GM23248 (cell line): ENCODE data around the gene COA6. TPM values are rescaled to one million over a fixed set of nuclear protein-coding genes. Genes with fewer than 3 reads are reported as not detected.

Experiments
- DNase-seq: peaks from one replicate; pipeline ENCODE4 v3.0.0-alpha.2; 2015
- H2AFZ ChIP-seq: fragments of 200-600 bp; sonication (generic); 2 replicates; pipeline ENCODE4 v1.6.1; 2016; ENCODE audit warnings: antibody characterized with exemption
- H3F3A ChIP-seq: fragments of 200-600 bp; sonication (generic); 2 replicates; pipeline ENCODE4 v1.6.1; 2016; ENCODE audit warnings: mild to moderate bottlenecking, antibody characterized with exemption, mixed run types; ENCODE audit not compliant: insufficient read depth
- H3K27ac ChIP-seq: fragments of 200-600 bp; sonication (generic); 2 replicates; pipeline ENCODE4 v1.5.1; 2016; ENCODE audit warnings: mild to moderate bottlenecking
- H3K27me3 ChIP-seq: fragments of 200-600 bp; sonication (generic); replicated peaks from 2 replicates; pipeline ENCODE4 v1.6.1; 2016; ENCODE audit warnings: mild to moderate bottlenecking; ENCODE audit not compliant: insufficient read depth
- H3K36me3 ChIP-seq: fragments of 200-600 bp; sonication (generic); 2 replicates; pipeline ENCODE4 v1.6.1; 2016; ENCODE audit warnings: low read depth, mild to moderate bottlenecking
- H3K4me1 ChIP-seq: fragments of 200-600 bp; sonication (generic); 2 replicates; pipeline ENCODE4 v1.6.1; 2016; ENCODE audit warnings: mild to moderate bottlenecking; ENCODE audit not compliant: insufficient read depth
- H3K4me2 ChIP-seq: fragments of 200-600 bp; sonication (generic); one replicate; pipeline ENCODE4 v1.6.1; 2016; ENCODE audit warnings: mild to moderate bottlenecking; ENCODE audit not compliant: unreplicated experiment
- H3K4me3 ChIP-seq: fragments of 200-600 bp; sonication (generic); 2 replicates; pipeline ENCODE4 v1.5.1; 2016; ENCODE audit warnings: mild to moderate bottlenecking
- H3K79me2 ChIP-seq: fragments of 200-600 bp; sonication (generic); 2 replicates; pipeline ENCODE4 v1.6.1; 2016; ENCODE audit warnings: mild to moderate bottlenecking; ENCODE audit not compliant: insufficient read depth
- H3K9ac ChIP-seq: fragments of 200-600 bp; sonication (generic); 2 replicates; pipeline ENCODE4 v1.6.1; 2016; ENCODE audit warnings: mild to moderate bottlenecking
- H3K9me2 ChIP-seq: fragments of 200-600 bp; sonication (generic); 2 replicates; pipeline ENCODE4 v1.6.1; 2016; ENCODE audit warnings: mixed run types, mild to moderate bottlenecking, moderate library complexity; ENCODE audit not compliant: insufficient read depth
- H3K9me3 ChIP-seq: fragments of 200-600 bp; sonication (generic); one replicate; pipeline ENCODE4 v1.6.1; 2017; ENCODE audit warnings: low read depth
- H4K20me1 ChIP-seq: fragments of 200-600 bp; sonication (generic); 2 replicates; pipeline ENCODE4 v1.6.0; 2016; ENCODE audit not compliant: insufficient read depth
- EZH2 ChIP-seq: fragments of 200-600 bp; sonication (generic); IDR thresholded peaks from 2 replicates; pipeline ENCODE4 v1.6.1; 2018; ENCODE audit warnings: antibody characterized with exemption, mild to moderate bottlenecking; ENCODE audit not compliant: insufficient read depth, poor library complexity, severe bottlenecking
- EZH2phosphoT487 ChIP-seq: fragments of 200-600 bp; sonication (generic); IDR thresholded peaks from 2 replicates; pipeline ENCODE4 v1.6.1; 2018; ENCODE audit warnings: antibody characterized with exemption, moderate library complexity, mild to moderate bottlenecking, low read depth; ENCODE audit not compliant: insufficient read depth
- WGBS, 2 experiments: methylation state at CpG; one replicate each; pipeline ENCODE4 v1.1.6; 2015 to 2017; ENCODE audit warnings: low lambda C conversion rate in 2 of 2, low coverage in 1 of 2; ENCODE audit errors: missing lambda C conversion rate in 2 of 2; 5-methylcytosine and 5-hydroxymethylcytosine counted together
- in situ Hi-C: fragments of 300-500 bp; cut with MboI; formaldehyde crosslinking; loops from 2 replicates; pipeline ENCODE4 v1.15.0; 2020
- polyA plus RNA-seq: library from polyadenylated mRNA; unstranded; fragments of >200 nt; fragmentation: Nextera tagmentation; extraction: Ambion mirVana; gene quantifications from 2 replicates; pipeline ENCODE4 v1.2.1, GENCODE V29; 2016
- total RNA-seq: library from RNA; depleted of rRNA; stranded (reverse); fragments of >200 nt; shearing (Covaris generic); gene quantifications from 2 replicates; pipeline ENCODE4 v1.2.3, GENCODE V29; 2014

Gene COA6
- total and polyA plus RNA-seq, 2 experiments from 2014 or later: 28.3 to 52.2 TPM

DNA sequence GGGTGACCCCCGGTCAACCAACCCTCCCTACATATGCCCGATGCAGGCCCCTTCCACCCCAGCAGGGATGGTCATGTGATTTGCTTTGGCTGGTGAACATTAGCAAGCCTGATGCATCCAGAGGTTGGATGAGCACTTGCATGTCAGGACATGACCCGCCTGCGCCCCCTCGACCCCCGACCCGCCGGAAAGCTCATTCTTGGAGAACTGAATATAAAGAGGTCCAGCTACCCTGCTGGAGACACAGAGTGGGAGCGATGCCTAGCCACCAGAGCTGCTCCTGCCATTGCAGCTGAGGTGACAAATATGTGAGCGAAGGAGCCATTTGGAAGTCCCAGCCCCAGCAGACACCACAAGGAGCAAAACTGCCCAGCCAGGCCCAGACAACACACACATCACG is 39.6 kb downstream of the COA6 start:
- no peak for DNase-seq
- H3K4me3 ChIP-seq: no peak overlapping the region
- H2AFZ ChIP-seq: no peak overlapping the region
- TF ChIP-seq EZH2: no peak
- TF ChIP-seq EZH2phosphoT487: no peak
- no peaks in the 10 kb centered on the region for H3K36me3 ChIP-seq
- H3K4me2 ChIP-seq: no peak overlapping the region
- no peaks in the 10 kb centered on the region for H3K79me2 ChIP-seq
- in situ Hi-C loops: no loop called here
- 96 to 97% methylated on average over 11 of the region's 11 CpGs for WGBS, 2 experiments
- H3K27ac ChIP-seq: no peak overlapping the region
- no peaks in the 10 kb centered on the region for H3F3A ChIP-seq
- H3K9me3 ChIP-seq: no peaks in the 10 kb centered on the region
- H3K27me3 ChIP-seq: no peaks in the 10 kb centered on the region
- no peaks in the 10 kb centered on the region for H3K9me2 ChIP-seq
- no peaks in the 10 kb centered on the region for H4K20me1 ChIP-seq
- no peak overlapping the region for H3K9ac ChIP-seq
- H3K4me1 ChIP-seq: no peaks in the 10 kb centered on the region

DNA sequence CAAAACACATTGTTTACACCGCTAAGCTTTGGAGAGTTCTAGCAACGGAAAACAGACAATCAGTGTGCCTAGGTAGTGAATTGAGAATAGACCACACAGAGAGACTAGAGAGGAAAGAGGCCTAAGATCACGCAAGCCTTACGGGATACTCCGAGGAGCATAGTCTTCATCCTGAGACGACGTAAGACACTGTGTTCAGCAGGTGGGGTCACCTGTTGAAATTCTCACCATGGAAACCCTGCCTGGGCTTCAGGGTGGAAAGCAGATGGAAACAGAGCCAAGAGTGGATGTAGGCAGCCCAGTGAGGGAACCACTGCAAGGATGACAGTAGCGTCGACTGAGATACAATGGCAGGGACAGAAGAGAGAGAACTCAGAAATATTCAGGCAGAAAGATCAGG is 40.2 kb downstream of the COA6 start:
- WGBS, 2 experiments: 94% methylated on average over 9 of the region's 9 CpGs
- no peaks in the 10 kb centered on the region for H3K27me3 ChIP-seq
- no peaks in the 10 kb centered on the region for H3F3A ChIP-seq
- no peak for TF ChIP-seq EZH2
- H3K79me2 ChIP-seq: no peaks in the 10 kb centered on the region
- no peak overlapping the region for H3K4me2 ChIP-seq
- H3K4me3 ChIP-seq: no peak overlapping the region
- DNase-seq: no peak
- H4K20me1 ChIP-seq: no peaks in the 10 kb centered on the region
- H3K9me2 ChIP-seq: no peaks in the 10 kb centered on the region
- in situ Hi-C loops: no loop called here
- no peak overlapping the region for H2AFZ ChIP-seq
- H3K4me1 ChIP-seq: no peaks in the 10 kb centered on the region
- H3K9ac ChIP-seq: no peak overlapping the region
- H3K36me3 ChIP-seq: no peaks in the 10 kb centered on the region
- no peaks in the 10 kb centered on the region for H3K9me3 ChIP-seq
- H3K27ac ChIP-seq: no peak overlapping the region

DNA sequence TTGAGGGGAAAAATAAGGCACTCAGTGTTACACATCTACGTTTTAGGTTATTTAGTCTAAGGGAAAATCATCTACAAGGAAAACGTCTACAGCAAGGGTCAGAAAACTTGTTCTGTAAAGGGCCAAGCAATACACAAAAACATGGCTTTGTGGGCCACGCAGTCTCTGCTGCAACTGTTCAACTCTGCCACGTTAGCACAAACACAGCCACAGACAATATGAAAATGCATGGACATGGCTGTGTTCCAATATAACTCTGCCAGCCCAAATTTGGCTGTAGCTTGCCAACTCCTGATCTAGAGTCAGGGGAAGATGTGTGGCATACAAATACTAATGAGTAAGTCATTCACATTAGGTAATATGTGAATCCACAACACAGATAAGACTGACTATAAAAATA is 40.7 kb downstream of the COA6 start:
- H3K36me3 ChIP-seq: no peaks in the 10 kb centered on the region
- no peaks in the 10 kb centered on the region for H4K20me1 ChIP-seq
- no peak overlapping the region for H2AFZ ChIP-seq
- H3K4me3 ChIP-seq: no peak overlapping the region
- H3K4me2 ChIP-seq: no peak overlapping the region
- H3F3A ChIP-seq: no peaks in the 10 kb centered on the region
- no peaks in the 10 kb centered on the region for H3K4me1 ChIP-seq
- no peaks in the 10 kb centered on the region for H3K9me3 ChIP-seq
- DNase-seq: no peak
- no peak for TF ChIP-seq EZH2phosphoT487
- H3K27me3 ChIP-seq: no peaks in the 10 kb centered on the region
- H3K9ac ChIP-seq: no peak overlapping the region
- in situ Hi-C loops: no loop called here
- no peaks in the 10 kb centered on the region for H3K9me2 ChIP-seq
- no peak overlapping the region for H3K27ac ChIP-seq
- WGBS, 2 experiments: 88 to 93% methylated on average over 4 of the region's 4 CpGs
- H3K79me2 ChIP-seq: no peaks in the 10 kb centered on the region

DNA sequence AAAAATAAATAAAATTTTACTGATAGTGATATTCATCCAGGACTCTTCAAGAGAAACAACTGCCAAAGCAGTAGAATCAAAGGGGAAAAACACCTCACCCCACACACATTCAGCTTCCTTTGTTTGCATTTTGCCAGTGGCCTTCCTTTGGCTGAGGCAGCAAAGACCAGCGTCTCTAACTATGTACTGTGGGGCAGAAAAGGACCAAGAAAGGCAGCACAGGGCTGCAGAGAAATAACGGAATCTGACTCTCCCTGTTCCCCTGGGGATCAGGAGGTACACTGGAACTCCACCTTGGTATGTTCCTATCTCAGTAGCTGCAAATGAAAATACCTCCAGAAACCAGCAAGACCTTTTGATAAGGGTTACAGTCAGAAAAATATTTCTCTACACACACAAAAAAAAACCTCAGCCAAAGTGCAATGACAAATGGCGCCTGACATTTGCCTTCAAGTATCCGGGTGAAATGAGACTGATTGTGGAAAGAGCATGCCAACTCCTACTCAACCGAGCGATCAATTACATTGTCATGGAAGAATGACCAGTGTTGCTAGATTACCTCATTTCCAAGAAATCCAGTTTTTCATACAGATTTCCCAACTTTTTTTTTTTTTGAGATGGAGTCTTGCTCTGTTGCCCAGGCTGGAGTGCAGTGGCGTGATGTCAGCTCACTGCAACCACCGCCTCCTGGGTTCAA is 54.8 kb downstream of the COA6 start:
- H3K27ac ChIP-seq: no peak overlapping the region
- no peaks in the 10 kb centered on the region for H3K27me3 ChIP-seq
- DNase-seq: no peak
- H4K20me1 ChIP-seq: no peaks in the 10 kb centered on the region
- H3K9me3 ChIP-seq: no peaks in the 10 kb centered on the region
- 89 to 90% methylated on average over 6 to 8 of the region's 8 CpGs for WGBS, 2 experiments
- no peak overlapping the region for H3K4me3 ChIP-seq
- H2AFZ ChIP-seq: no peak overlapping the region
- in situ Hi-C loops: no loop called here
- H3K9ac ChIP-seq: no peak overlapping the region
- no peaks in the 10 kb centered on the region for H3K9me2 ChIP-seq
- no peaks in the 10 kb centered on the region for H3F3A ChIP-seq
- H3K4me2 ChIP-seq: no peak overlapping the region
- H3K79me2 ChIP-seq: no peaks in the 10 kb centered on the region
- peaks cover 16% of the 10 kb centered on the region for H3K36me3 ChIP-seq
- H3K4me1 ChIP-seq: no peaks in the 10 kb centered on the region
- no peak for TF ChIP-seq EZH2phosphoT487
- no peak for TF ChIP-seq EZH2

DNA sequence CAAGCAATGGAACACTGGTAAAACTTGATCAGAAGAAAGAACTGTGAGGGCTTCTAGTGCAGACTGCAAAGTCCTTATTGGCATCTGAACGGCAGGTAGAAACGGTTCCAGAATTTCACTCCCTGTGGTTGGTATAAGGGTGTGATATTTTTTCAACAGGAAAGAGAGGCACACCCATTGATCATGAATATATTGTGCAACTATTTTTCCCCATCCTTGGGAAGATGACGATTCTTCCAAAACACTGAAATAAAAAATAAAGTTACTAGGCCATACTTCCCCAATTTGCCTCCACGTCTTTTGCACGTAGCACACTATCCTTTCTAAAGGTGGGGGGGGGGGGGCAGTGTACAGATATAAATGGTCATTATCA is 56.2 kb downstream of the COA6 start:
- Histone ChIP-seq H3K4me3 (no peak overlapping the region), H2AFZ (no peak overlapping the region), H3F3A (peaks cover 7% of the 10 kb centered on the region; the same call in 1 of the 2 replicates), H3K4me2 (no peak overlapping the region), H3K27ac (no peak overlapping the region), H3K4me1 (peaks cover 9% of the 10 kb centered on the region; the same call in 1 of the 2 replicates), H3K36me3 (peaks cover 16% of the 10 kb centered on the region), H3K9me2 (no peaks in the 10 kb centered on the region), H3K9ac (no peak overlapping the region), H3K27me3 (no peaks in the 10 kb centered on the region), H3K79me2 (no peaks in the 10 kb centered on the region), H3K9me3 (no peaks in the 10 kb centered on the region), H4K20me1 (no peaks in the 10 kb centered on the region)
- no peak for DNase-seq
- WGBS, 2 experiments: 98% methylated on average over 5 of the region's 5 CpGs
- TF ChIP-seq EZH2 (no peak), EZH2phosphoT487 (no peak)
- in situ Hi-C loops: no loop called here
